Hippocampal formation (tissue), 2 donors: ENCODE data around the gene KCNMA1.

Experiments used
- DNase-seq, 2 donors: peaks; one replicate each; lab custom pipeline; 2025; lab: John Stamatoyannopoulos, UW

The KCNMA1 gene

DNA sequence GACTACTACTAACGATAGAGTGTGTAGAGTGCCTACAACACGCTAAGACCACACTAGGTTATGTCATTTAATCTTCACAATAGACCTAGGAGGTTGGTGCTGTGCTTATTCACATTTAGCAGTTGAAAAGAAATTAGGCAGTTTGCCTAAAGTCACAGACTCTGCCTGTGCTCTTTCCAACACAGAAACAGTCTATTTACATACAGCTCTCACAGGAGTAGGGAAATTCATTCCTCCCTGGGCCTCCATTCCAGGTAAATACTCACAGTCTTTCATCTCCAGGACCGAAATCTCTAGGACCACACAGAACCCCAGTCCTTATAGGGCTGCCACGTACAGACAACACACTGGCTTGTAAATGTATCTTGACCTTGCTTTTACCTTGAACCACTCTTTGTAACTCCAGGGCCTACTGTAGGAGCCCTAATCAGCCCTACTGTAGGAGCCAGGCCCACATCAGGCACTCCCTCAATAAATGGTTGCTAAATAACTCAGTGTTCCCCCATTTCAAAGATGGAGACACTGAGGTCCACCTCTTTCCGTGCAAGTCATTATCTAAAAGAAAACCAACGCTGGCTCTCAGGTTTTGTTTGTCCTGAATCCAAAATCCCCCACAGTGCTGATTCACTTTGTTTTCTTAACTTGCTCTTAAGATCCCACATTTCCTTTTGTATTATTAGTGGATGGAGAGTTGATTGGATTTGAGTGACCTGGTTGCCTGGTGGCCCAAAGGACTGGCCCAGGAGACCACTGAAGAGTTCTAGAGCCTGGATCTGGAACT lies 146.9 kb downstream of the KCNMA1 start:
- DNase-seq = no peak

GRCh38 chr10:77486517-77486916 lies 151.1 kb downstream of the KCNMA1 start:
- no peak for DNase-seq

- DNase-seq = no peak
These were observed 151.8 kb downstream of the KCNMA1 start for GRCh38 chr10:77485847-77486246.

DNA sequence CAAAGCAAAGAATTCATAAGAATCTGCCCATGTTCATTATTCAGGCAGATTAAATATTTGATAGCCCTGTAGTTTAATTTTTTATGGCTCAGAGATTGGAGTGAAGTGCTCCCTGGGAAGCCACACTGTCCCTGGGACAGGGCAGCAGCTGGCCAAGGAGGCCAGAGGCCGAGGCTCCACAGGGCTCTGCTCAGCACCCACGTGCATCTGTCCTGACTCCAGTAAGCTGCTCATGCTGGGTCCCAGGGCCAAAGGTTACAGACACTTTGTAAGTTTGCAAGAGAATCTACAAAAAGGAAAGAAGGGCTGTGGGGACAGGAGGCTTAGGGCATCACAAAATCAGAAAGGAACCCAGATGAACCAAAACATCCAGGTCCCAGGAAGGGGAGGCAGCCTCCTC lies 155.5 kb downstream of the KCNMA1 start:
- no peak for DNase-seq

- DNase-seq = no peak
These were observed 158.0 kb downstream of the KCNMA1 start for GRCh38 chr10:77479586-77479985.

DNA sequence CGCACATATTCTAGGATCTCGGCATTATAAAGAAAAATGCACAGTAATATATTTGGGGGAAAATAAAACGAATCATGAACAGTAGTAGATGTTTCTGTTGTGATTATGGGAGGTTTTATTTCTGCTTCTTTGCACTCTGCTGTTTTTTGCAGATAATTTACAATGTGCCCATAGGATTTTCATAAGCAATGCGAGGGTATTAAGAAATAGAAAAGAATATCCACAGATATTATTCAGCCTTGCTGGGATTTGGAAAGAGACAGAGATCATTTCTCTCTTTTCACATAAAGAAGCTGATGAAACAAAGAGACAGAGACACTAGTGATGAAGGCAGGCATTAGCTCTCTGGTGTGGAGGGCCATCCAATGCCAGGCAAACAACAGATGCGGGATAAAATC lies 158.6 kb downstream of the KCNMA1 start:
- DNase-seq = no peak

GRCh38 chr10:77478247-77478961 lies 159.2 kb downstream of the KCNMA1 start:
- DNase-seq = peak in 1 of 2 donors; percentile 68

- no peak for DNase-seq
These were observed 162.1 kb downstream of the KCNMA1 start for GRCh38 chr10:77475522-77475921.

GRCh38 chr10:77474939-77475338 lies 162.7 kb downstream of the KCNMA1 start:
- no peak for DNase-seq

- no peak for DNase-seq
These were observed 163.2 kb downstream of the KCNMA1 start for GRCh38 chr10:77474386-77474785.

- DNase-seq = no peak
These were observed 165.5 kb downstream of the KCNMA1 start for GRCh38 chr10:77472146-77472545.

- DNase-seq = no peak
These were observed 166.5 kb downstream of the KCNMA1 start for GRCh38 chr10:77471069-77471536.

DNA sequence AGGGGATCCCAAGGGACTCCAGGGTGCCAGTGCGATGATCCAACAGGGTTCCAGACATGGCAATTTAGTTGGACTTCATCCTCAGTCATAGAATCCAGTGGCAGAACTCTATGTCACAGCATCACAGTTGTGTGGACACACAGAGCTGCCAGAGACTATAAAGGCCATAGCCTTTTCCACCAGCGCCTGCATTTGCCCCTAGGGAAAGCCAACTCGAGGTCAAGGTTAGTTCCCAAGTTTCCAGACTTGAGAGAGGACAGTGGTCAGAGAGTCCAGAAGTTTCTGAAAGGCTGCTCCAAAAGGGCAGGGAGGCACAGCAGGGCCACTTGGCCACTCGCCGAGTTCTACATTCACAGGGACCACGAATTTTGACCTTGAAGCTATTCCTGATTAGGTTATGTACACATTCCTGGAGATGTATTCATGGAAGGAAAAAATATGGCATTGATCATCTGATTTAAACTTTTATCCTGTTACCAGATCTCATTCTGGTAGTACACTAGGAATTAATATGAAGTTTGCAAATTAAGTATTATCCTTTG lies 170.1 kb downstream of the KCNMA1 start:
- no peak for DNase-seq

DNA sequence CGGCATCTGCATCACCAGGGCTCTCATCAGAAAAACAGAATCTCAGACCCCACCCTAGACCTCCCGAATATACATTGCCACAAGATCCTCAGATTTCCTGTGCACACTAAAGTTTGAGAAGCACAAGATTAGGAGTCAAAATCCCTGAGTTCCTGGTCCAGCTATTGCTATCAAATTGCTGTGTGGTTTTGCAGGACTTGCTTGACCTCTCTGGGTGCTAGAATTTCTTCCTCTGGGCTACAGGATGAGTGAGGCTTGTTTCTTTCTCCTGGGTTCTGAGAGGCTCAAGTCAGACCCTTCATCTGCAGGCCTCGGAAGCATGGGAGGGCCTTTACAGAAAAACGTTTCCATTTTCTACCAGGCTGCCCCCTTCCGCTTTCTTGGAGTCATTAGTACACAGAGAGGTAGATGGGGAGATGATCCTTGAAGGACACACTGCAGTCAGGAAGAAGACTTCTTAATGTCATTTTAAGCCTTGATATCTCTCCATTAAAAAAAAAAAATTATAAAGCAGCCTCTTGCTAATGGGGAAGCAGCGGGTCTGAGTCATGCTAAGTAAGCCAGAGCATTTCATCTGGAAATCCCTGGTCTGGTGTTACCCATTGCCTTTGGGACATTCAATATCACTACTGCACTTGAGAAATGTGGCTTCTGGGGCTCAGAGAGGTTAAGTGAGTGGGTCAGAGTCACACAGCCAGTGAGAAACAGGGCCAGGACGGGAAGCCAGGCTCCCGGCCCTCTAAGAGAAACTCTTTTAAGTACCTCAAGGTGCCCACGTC lies 173.5 kb downstream of the KCNMA1 start:
- DNase-seq = no peak

- peak; percentile 19 to 34 for DNase-seq
These were observed 174.1 kb downstream of the KCNMA1 start for GRCh38 chr10:77463499-77463898.

DNA sequence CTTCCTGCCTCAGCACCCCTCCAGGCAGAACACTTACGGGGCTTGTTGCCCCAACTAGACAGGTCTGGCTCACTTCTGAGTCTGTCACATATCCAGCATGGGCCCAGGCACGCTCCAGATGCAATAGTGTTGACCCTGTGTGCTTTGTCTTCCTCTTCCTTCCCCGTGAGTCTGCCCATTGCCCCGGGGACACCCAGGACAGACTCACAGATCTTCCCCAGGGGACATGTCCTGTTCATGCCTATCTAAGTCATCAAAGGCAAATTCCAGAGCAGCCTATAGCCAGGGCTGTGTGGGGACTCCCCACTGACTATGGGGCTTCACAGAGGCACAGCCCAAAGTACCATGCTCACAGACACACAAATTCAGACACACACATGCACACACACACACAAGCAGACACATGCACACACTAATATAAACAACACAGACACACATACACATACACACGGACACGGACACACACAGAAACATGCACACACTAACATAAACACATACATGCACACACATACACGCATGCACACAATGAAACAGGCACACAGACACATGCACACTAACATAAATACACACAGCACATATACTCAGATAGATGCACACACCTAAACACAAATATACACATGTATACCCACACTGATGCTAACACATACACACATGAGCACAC lies 175.8 kb downstream of the KCNMA1 start:
- no peak for DNase-seq

- DNase-seq = no peak
These were observed 177.7 kb downstream of the KCNMA1 start for GRCh38 chr10:77459905-77460304.

GRCh38 chr10:77458986-77459590 lies 178.5 kb downstream of the KCNMA1 start:
- DNase-seq = no peak

DNA sequence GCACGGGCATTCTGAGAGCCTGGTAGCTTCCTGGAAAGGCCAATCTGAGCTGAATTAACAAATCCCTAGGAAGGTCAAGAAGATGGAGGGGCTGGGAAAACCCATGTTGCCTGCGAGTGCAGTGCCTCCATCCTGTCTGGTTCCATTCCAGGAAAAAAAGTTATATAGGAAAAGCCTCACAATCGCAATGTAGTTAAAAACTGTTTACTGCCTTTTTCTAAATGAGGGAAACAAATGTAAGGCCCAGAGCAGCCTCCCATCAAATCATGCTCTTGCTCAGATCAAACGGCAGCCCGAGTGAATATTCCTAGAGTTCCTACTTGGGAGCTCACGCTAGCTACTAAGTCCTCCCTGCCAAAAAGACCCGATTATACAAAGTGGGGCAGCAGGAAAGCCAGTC lies 179.9 kb downstream of the KCNMA1 start:
- DNase-seq = no peak

DNA sequence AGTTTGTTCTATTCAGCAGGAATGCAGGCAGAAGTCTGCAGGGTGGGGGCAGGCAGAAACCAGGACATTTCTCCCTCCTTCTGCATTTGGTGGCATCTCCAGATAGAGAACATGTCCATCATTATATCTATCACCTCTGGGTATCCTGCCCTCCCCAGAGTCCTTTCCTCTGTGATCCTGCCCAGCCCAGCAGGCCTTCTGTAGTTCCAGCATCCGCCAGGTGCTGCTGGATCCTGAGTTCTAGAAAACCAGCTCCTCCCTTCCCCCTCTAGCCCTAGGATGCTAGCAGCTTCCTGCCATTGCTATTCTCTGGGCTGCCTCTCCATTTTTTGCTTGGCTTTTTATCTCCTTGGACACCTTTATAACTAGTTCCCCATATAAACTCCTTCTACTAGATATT lies 180.3 kb downstream of the KCNMA1 start:
- no peak for DNase-seq

GRCh38 chr10:77456414-77456813 lies 181.2 kb downstream of the KCNMA1 start:
- no peak for DNase-seq
